Neural crest cell (in vitro differentiated cells): Measurements from ENCODE around the gene SLFN11. TPM values are rescaled to one million over a fixed set of nuclear protein-coding genes. Genes with fewer than 3 reads are reported as not detected.
"Not testable (repeated sequence)": the region's sequence is repeated elsewhere in the genome, so short reads cannot be mapped to it uniquely, and the experiment has no call there.

ENCODE experiments used
- DNase-seq: peaks from one replicate; pipeline ENCODE4 v3.0.0; 2021; ENCODE audit warnings: low read depth, mixed read lengths, low spot score
- H3K27ac Mint-ChIP-seq: one replicate; pipeline ENCODE4 v1.8.0; 2021; ENCODE audit warnings: mild to moderate bottlenecking, mixed read lengths; ENCODE audit not compliant: unreplicated experiment
- H3K27me3 Mint-ChIP-seq: 2 replicates; pipeline ENCODE4 v1.8.0; 2021; ENCODE audit warnings: low read depth, mild to moderate bottlenecking, mixed read lengths
- H3K36me3 Mint-ChIP-seq: 2 replicates; pipeline ENCODE4 v1.8.0; 2021; ENCODE audit warnings: low read depth, mild to moderate bottlenecking, mixed read lengths
- H3K4me1 Mint-ChIP-seq: 2 replicates; pipeline ENCODE4 v1.8.0; 2021; ENCODE audit warnings: mixed read lengths
- H3K4me3 Mint-ChIP-seq: one replicate; pipeline ENCODE4 v1.8.0; 2021; ENCODE audit warnings: mild to moderate bottlenecking, mixed read lengths
- H3K9me3 Mint-ChIP-seq: 2 replicates; pipeline ENCODE4 v1.8.0; 2021; ENCODE audit warnings: mixed read lengths
- long read RNA-seq: library from polyadenylated mRNA; unstranded; transcript quantifications from one replicate; pipeline ENCODE4 v2.0.0, GENCODE V29; 2020
- total RNA-seq: library from RNA; stranded (reverse); gene quantifications from 2 replicates; pipeline ENCODE4 v1.2.1, GENCODE V29; 2021
- TF ChIP-seq, protein P1 (sequence below): fragments of 200-600 bp; sonication (generic); conservative IDR thresholded peaks from 2 replicates; pipeline ENCODE4 v1.5.0; 2021; ENCODE audit warnings: antibody characterized with exemption, mild to moderate bottlenecking

Gene SLFN11, protein sequence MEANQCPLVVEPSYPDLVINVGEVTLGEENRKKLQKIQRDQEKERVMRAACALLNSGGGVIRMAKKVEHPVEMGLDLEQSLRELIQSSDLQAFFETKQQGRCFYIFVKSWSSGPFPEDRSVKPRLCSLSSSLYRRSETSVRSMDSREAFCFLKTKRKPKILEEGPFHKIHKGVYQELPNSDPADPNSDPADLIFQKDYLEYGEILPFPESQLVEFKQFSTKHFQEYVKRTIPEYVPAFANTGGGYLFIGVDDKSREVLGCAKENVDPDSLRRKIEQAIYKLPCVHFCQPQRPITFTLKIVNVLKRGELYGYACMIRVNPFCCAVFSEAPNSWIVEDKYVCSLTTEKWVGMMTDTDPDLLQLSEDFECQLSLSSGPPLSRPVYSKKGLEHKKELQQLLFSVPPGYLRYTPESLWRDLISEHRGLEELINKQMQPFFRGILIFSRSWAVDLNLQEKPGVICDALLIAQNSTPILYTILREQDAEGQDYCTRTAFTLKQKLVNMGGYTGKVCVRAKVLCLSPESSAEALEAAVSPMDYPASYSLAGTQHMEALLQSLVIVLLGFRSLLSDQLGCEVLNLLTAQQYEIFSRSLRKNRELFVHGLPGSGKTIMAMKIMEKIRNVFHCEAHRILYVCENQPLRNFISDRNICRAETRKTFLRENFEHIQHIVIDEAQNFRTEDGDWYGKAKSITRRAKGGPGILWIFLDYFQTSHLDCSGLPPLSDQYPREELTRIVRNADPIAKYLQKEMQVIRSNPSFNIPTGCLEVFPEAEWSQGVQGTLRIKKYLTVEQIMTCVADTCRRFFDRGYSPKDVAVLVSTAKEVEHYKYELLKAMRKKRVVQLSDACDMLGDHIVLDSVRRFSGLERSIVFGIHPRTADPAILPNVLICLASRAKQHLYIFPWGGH
- total RNA-seq = 17.6 and 20.2 TPM in 2 replicates
- long read RNA-seq, full-length matches to known transcripts = 2 of 11 reads
- long read RNA-seq, partial matches to known transcripts = 1 of 11 reads
- long read RNA-seq, other reads (novel, unspliced or antisense) = 8 of 11 reads

DNA sequence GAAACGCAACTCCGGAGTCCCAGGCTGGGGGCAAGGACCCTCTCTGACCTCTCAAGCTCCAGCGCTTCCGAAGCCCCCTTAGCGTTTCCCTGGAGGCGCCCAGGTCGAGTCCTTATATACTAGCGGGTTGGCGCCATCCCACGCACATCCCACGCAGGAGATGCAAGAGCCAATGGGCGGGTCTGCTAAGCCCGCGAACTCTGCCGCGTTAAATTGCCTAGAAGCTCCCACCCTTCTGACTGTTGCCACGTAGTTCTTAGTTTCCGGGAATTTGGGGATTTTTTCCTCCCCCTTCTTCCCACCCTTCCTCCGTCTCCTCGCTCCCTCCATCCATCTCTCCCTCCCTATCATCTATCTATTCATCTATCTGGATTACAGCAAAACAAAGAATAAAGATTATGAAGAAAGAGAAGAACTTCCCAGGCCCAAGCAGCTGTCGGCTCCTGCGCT lies at the start of gene SLFN11:
TSS of gene SLFN11 (minus strand) at position 88 of the 450 bp plus-strand sequence. CDS start 9,814 bp downstream, outside the sequence.
- Mint-ChIP-seq H3K36me3 (peaks cover 15% of the 10 kb centered on the region), H3K4me1 (peaks cover 15% of the 10 kb centered on the region), H3K27ac (peak within 1 kb of the TSS; percentile 89), H3K27me3 (peaks cover 87% of the 10 kb centered on the region), H3K4me3 (peak within 1 kb of the TSS; percentile 90), H3K9me3 (peaks cover 17% of the 10 kb centered on the region)
- peak; percentile 26 for DNase-seq
- TF ChIP-seq, protein P1, sequence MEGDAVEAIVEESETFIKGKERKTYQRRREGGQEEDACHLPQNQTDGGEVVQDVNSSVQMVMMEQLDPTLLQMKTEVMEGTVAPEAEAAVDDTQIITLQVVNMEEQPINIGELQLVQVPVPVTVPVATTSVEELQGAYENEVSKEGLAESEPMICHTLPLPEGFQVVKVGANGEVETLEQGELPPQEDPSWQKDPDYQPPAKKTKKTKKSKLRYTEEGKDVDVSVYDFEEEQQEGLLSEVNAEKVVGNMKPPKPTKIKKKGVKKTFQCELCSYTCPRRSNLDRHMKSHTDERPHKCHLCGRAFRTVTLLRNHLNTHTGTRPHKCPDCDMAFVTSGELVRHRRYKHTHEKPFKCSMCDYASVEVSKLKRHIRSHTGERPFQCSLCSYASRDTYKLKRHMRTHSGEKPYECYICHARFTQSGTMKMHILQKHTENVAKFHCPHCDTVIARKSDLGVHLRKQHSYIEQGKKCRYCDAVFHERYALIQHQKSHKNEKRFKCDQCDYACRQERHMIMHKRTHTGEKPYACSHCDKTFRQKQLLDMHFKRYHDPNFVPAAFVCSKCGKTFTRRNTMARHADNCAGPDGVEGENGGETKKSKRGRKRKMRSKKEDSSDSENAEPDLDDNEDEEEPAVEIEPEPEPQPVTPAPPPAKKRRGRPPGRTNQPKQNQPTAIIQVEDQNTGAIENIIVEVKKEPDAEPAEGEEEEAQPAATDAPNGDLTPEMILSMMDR = no peak

DNA sequence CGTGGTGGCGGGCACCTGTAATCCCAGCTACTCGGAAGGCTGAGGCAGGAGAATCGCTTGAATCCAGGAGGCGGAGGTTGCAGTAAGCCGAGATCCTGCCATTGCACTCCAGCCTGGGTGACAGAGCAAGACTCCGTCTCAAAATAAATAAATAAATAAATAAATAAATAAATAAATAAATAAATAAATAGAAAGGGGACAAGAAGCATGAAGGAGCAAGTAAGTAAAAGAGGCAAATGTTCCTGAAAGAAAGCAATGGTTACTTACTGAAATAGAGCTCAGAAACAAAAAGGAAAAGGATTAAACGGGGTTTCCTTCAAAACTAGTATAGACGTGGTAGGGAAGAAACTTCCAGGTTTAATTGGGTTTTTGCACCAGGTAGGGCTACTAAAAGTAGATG lies 47.6 kb upstream of the SLFN11 start:
- H3K36me3 Mint-ChIP-seq = peaks cover 20% of the 10 kb centered on the region
- not testable (repeated sequence) for H3K4me3 Mint-ChIP-seq, H3K27me3 Mint-ChIP-seq, H3K27ac Mint-ChIP-seq, H3K9me3 Mint-ChIP-seq, DNase-seq, H3K4me1 Mint-ChIP-seq

DNA sequence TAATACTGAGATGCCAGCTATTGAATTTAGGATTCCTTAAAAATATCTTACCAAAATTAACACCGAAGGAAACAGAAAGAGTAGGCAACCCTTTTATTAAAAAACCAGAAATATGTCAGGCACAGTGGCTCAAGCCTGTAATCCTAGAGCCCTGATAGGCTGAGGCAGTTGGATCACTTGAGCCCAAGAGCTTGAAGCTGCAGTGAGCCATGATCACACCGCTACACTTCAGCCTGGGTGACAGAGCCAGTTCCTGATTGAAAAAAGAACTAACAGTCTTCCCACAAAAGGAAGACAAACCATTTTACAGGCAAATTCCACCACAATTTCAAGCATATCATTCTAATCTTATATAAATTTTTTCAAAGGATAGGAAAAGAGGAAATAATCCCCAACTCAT lies 43.2 kb upstream of the SLFN11 start:
- H3K4me3 Mint-ChIP-seq = no peak overlapping the region
- no peaks in the 10 kb centered on the region for H3K4me1 Mint-ChIP-seq
- TF ChIP-seq, protein P1 = no peak
- peaks cover 12% of the 10 kb centered on the region for H3K9me3 Mint-ChIP-seq
- no peaks in the 10 kb centered on the region for H3K27me3 Mint-ChIP-seq
- H3K36me3 Mint-ChIP-seq = peaks cover 35% of the 10 kb centered on the region
- no peak for DNase-seq
- H3K27ac Mint-ChIP-seq = no peak overlapping the region

DNA sequence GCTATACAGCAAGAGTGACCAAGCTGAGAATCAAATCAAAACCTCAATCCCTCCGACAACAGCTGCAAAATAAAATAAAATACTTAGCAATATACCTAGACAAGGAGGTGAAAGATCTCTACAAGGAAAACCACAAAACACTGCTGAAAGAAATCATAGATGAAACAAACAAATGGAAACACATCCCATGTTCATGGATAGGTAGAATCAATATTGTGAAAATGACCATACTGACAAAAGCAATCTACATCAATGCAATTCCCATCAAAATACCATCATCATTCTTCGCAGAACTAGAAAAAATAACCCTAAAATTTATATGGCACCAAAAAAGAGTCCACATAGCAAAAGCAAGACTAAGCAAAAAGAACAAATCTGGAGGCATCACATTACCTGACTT lies 41.3 kb upstream of the SLFN11 start:
- not testable (repeated sequence) for H3K27ac Mint-ChIP-seq, H3K4me3 Mint-ChIP-seq, H3K4me1 Mint-ChIP-seq, H3K27me3 Mint-ChIP-seq, DNase-seq
- peaks cover 48% of the 10 kb centered on the region for H3K36me3 Mint-ChIP-seq
- peaks cover 12% of the 10 kb centered on the region for H3K9me3 Mint-ChIP-seq

DNA sequence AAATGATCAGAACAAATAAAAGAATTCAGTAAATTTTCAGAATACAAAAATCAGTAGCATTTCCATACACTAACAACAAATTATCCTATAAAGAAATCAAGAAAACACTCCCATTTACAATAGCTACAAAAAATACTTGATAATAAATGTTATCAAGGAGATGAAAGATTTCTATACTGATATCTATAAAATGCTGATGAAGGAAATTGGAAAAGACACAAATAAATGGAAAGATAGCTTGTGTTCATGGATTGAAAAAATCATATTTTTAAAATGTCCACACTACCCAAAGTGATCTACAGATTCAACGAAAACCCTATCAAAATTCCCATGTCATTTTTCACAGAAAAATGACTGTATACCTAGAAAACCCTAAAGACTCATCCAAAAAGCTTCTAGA lies 40.8 kb upstream of the SLFN11 start:
- TF ChIP-seq, protein P1 = no peak
- Mint-ChIP-seq H3K4me3 (no peak overlapping the region), H3K27me3 (no peaks in the 10 kb centered on the region), H3K27ac (no peak overlapping the region), H3K36me3 (peaks cover 50% of the 10 kb centered on the region), H3K9me3 (peaks cover 12% of the 10 kb centered on the region), H3K4me1 (no peaks in the 10 kb centered on the region)
- DNase-seq = no peak

DNA sequence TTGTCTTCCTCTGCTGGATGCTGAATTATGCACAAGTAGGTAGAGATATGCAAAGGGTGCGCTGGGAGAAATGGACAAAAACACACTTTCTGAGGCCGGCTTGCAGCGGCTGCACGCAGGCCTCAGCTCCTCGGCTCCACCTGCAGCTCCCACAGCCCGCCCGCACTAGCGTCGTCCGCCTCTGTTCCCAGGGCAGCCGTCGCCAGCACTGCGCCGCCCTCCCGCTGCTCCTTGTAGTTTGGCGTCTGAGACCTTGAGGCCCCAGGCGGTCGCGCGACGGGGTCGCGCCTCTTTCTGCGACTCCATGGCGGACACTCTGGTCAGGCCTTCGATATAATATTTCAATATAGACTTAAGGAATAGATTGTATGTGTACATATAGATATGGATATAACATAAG lies 34.1 kb upstream of the SLFN11 start:
- Mint-ChIP-seq H3K4me1 (no peaks in the 10 kb centered on the region), H3K9me3 (no peaks in the 10 kb centered on the region), H3K4me3 (no peak overlapping the region), H3K27me3 (no peaks in the 10 kb centered on the region), H3K36me3 (peaks cover 27% of the 10 kb centered on the region), H3K27ac (no peak overlapping the region)
- DNase-seq = no peak
- TF ChIP-seq, protein P1 = no peak
